HG02759 (cell line): Measurements from ENCODE around the gene MIF4GD.

Experiments used
- ATAC-seq: cut with Tn5 transposase; IDR thresholded peaks from one replicate; pipeline ENCODE4 v1.9.1; 2021; ENCODE audit warnings: mild to moderate bottlenecking, moderate library complexity; ENCODE audit not compliant: unreplicated experiment

MIF4GD gene

GRCh38 chr17:75238684-75239191, 32.3 kb downstream of the MIF4GD start:
- ATAC-seq = no peak

GRCh38 chr17:75238020-75238580, 32.9 kb downstream of the MIF4GD start:
- ATAC-seq = no peak

- no peak for ATAC-seq
These were observed 33.7 kb downstream of the MIF4GD start for GRCh38 chr17:75237100-75238014.

- ATAC-seq = no peak
These were observed 38.2 kb downstream of the MIF4GD start for GRCh38 chr17:75232786-75233185.

GRCh38 chr17:75231741-75232464, 39.1 kb downstream of the MIF4GD start:
- no peak for ATAC-seq

GRCh38 chr17:75231071-75231470, 40.0 kb downstream of the MIF4GD start:
- ATAC-seq = no peak

GRCh38 chr17:75228847-75229246, 42.2 kb downstream of the MIF4GD start:
- ATAC-seq = no peak

GRCh38 chr17:75228305-75228704, 42.7 kb downstream of the MIF4GD start:
- ATAC-seq = no peak

- no peak for ATAC-seq
These were observed 43.3 kb downstream of the MIF4GD start for GRCh38 chr17:75227729-75228128.

GRCh38 chr17:75225016-75225415, 46.0 kb downstream of the MIF4GD start:
- ATAC-seq = no peak

GRCh38 chr17:75219815-75220214, 51.2 kb downstream of the MIF4GD start:
- ATAC-seq = no peak

- no peak for ATAC-seq
These were observed 52.9 kb downstream of the MIF4GD start for GRCh38 chr17:75218131-75218530.
